Naive thymus-derived CD4-positive, alpha-beta T cell (primary cell): ENCODE data around the gene FOXJ1. TPM values are rescaled to one million over a fixed set of nuclear protein-coding genes. Genes with fewer than 3 reads are reported as not detected.

ENCODE experiments used
- ATAC-seq: fragments of 150-1000 bp; cut with Tn5 transposase; 2 replicates; pipeline ENCODE4 v1.10.0; 2021; ENCODE audit warnings: mild to moderate bottlenecking, moderate library complexity
- CTCF ChIA-PET: fragments of 350-600 bp; sonication (Branson Sonifier 250); formaldehyde crosslinking; loops from one replicate; lab custom pipeline; 2021; ENCODE audit warnings: antibody characterized with exemption; lab: Charles Lee
- POLR2A ChIA-PET: fragments of 350-600 bp; sonication (Branson Sonifier 250); formaldehyde crosslinking; loops from one replicate; lab custom pipeline; 2021; ENCODE audit warnings: antibody characterized with exemption, inconsistent platforms; lab: Charles Lee
- DNase-seq, 9 donors: peaks; one replicate each; pipeline versions ENCODE4 v3.0.0 to v3.0.0-alpha.2; 2020 to 2022; ENCODE audit warnings: mixed read lengths in 1 of 9
- H3K27ac ChIP-seq: one replicate; pipeline ENCODE4 v1.7.0; 2013; ENCODE audit warnings: mild to moderate bottlenecking, low read depth, low read length, moderate library complexity
- H3K27me3 ChIP-seq, 2 donors: one replicate each; pipeline ENCODE4 v1.7.0; 2013; ENCODE audit warnings: low read length in 2 of 2, mild to moderate bottlenecking in 2 of 2, moderate library complexity in 2 of 2; ENCODE audit not compliant: control insufficient read depth in 2 of 2, insufficient read depth in 2 of 2
- H3K36me3 ChIP-seq, 3 experiments: 1 replicate in 2 of 3; 2 replicates in 1 of 3; pipeline ENCODE4 v1.7.0; 2013; ENCODE audit warnings: low read length in 3 of 3, mild to moderate bottlenecking in 3 of 3, moderate library complexity in 1 of 3; ENCODE audit not compliant: insufficient read depth in 3 of 3, control insufficient read depth in 2 of 3
- H3K4me1 ChIP-seq, 2 donors: one replicate each; pipeline ENCODE4 v1.7.0; 2013; ENCODE audit warnings: low read length in 2 of 2, mild to moderate bottlenecking in 2 of 2, moderate library complexity in 1 of 2; ENCODE audit not compliant: control insufficient read depth in 2 of 2, insufficient read depth in 2 of 2
- H3K4me3 ChIP-seq: 2 replicates; pipeline ENCODE4 v1.7.0; 2013; ENCODE audit warnings: mild to moderate bottlenecking, low read length
- H3K9me3 ChIP-seq, 3 experiments: 1 replicate in 2 of 3; 2 replicates in 1 of 3; pipeline ENCODE4 v1.7.0; 2013; ENCODE audit warnings: low read length in 3 of 3; ENCODE audit not compliant: control insufficient read depth in 2 of 3
- H3K27ac Mint-ChIP-seq, 9 donors: one replicate each; pipeline ENCODE4 v1.8.0; 2020 to 2022; ENCODE audit warnings: mixed read lengths in 9 of 9, mild to moderate bottlenecking in 8 of 9, moderate library complexity in 5 of 9, inconsistent platforms in 2 of 9
- H3K27me3 Mint-ChIP-seq, 5 donors: one replicate each; pipeline ENCODE4 v1.8.0; 2021 to 2022; ENCODE audit warnings: mixed read lengths in 5 of 5, mild to moderate bottlenecking in 1 of 5
- H3K36me3 Mint-ChIP-seq, 5 donors: one replicate each; pipeline ENCODE4 v1.8.0; 2020 to 2022; ENCODE audit warnings: mixed read lengths in 5 of 5, mild to moderate bottlenecking in 3 of 5, inconsistent platforms in 1 of 5
- H3K4me1 Mint-ChIP-seq, 7 donors: one replicate each; pipeline ENCODE4 v1.8.0; 2020 to 2022; ENCODE audit warnings: mixed read lengths in 7 of 7, mild to moderate bottlenecking in 3 of 7, inconsistent platforms in 1 of 7
- H3K4me3 Mint-ChIP-seq, 10 donors: one replicate each; pipeline ENCODE4 v1.8.0; 2020 to 2022; ENCODE audit warnings: mild to moderate bottlenecking in 10 of 10, mixed read lengths in 10 of 10, moderate library complexity in 6 of 10, inconsistent platforms in 2 of 10
- H3K9me3 Mint-ChIP-seq, 11 donors: one replicate each; pipeline ENCODE4 v1.8.0; 2020 to 2022; ENCODE audit warnings: mixed read lengths in 11 of 11, mild to moderate bottlenecking in 4 of 11, inconsistent platforms in 1 of 11, moderate library complexity in 1 of 11
- intact Hi-C, 2 donors: fragments of 100-400 bp; cut with micrococcal nuclease; formaldehyde crosslinking; loops; one replicate each; pipeline ENCODE4 v1.15.1; 2023
- polyA plus RNA-seq, 2 donors: library from polyadenylated mRNA; unstranded; fragments of 300-500 nt; fragmentation: Illumina TruSeq; gene quantifications; one replicate each; pipeline ENCODE4 v1.2.3, GENCODE V29; 2021
- total RNA-seq, 6 experiments: library from RNA in 5 of 6; stranded (reverse) in 5 of 6; gene quantifications; 1 replicate in 5 of 6; 2 replicates in 1 of 6; pipeline ENCODE4 v1.2.3 and lab custom pipeline; 2021 to 2026

FOXJ1 gene
- total and polyA plus RNA-seq, 7 experiments from 2014 or later = 0.27 to 2.2 (median 1.4) TPM

DNA sequence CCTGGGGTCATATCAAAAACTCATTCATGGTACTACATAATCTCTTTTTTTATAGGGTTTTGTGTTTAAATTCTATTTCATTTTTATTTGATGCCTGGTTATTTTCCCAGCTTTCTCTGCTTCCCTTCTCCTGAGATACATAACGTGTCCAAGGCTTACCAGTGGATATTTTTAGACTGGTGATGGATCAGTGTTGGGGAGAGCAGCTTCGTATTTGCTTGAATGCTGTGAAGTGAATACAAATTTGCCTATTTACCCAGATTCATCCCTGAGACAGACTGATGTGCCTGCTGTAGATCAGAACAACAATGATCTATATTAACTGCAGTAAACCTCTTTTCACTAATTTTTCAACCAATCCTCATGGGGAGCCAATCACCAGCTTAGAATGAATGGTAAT lies 43.2 kb upstream of the FOXJ1 start:
- Histone ChIP-seq H3K9me3 (no peaks in the 10 kb centered on the region), H3K4me1 (peaks cover 43 to 62% of the 10 kb centered on the region in 2 donors), H3K36me3 (no peaks in the 10 kb centered on the region), H3K27me3 (no peaks in the 10 kb centered on the region), H3K4me3 (no peak overlapping the region), H3K27ac (no peak overlapping the region)
- DNase-seq (no peak), ATAC-seq (no peak)
- H3K27me3 Mint-ChIP-seq = no peaks in the 10 kb centered on the region
- peak overlapping the region in 6 of 9 donors; percentile 69 to 95 (median 86) for H3K27ac Mint-ChIP-seq
- H3K4me1 Mint-ChIP-seq = peaks cover 32 to 76% (median 64%) of the 10 kb centered on the region in 7 donors
- H3K9me3 Mint-ChIP-seq = peaks cover 0 to under 1% (median 0%) of the 10 kb centered on the region in 11 donors
- H3K36me3 Mint-ChIP-seq = peaks cover 13 to 41% (median 17%) of the 10 kb centered on the region in 5 donors
- peak overlapping the region in 2 of 10 donors; percentile 12 to 42 for H3K4me3 Mint-ChIP-seq
- intact Hi-C loops = no loop called here
- ChIA-PET CTCF (interaction anchor here (0.6 to 12.3 kb wide), 11 partner anchors 14 to 170 kb away, joined by 3 to 187 read pairs (median 4); partner anchors contain the start of genes FOXJ1 and UBALD2), POLR2A (interaction anchor here (0.6 to 11.6 kb wide), 13 partner anchors 8 to 199 kb away, joined by 3 to 240 read pairs (median 5); partner anchors contain the start of genes FOXJ1 and UBALD2)

DNA sequence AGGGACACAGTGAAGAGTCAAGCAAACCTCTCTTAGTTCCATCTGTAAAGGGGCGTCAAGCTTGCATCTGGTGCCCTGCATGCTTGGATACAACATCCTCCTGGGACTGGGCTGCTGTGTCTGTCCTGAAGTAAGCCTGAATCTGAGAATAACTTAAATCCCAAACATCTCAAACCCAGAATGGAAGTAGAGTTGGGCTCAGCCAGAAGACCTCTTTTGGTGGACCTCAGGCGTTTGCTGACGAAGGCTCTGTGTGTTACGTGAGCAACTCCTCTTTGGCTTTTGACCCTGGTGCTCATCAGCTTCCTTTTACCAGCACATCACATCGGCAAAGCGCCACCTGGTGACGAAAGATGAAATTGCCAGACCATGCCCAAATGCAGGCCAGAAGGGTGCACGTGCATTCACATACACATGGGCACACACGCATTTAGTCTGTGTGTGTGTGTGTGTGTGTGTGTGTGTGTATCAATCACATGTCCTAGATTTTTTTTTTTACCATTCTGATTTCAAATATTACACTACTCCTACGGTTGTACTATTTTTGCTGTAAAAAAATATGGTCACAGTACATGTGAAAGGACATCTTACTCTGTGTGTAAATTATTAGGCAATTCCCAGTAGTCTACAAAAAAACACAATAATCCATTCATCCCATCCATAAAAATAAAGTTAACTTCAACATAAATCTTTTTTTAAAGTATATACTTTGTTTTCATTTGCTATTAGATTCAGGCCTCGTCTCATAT lies 41.1 kb upstream of the FOXJ1 start:
- peak overlapping the region; percentile 52 for H3K27ac ChIP-seq
- H3K36me3 ChIP-seq = no peaks in the 10 kb centered on the region
- no peak overlapping the region for H3K4me3 ChIP-seq
- Mint-ChIP-seq H3K4me1 (peaks cover 33 to 78% (median 61%) of the 10 kb centered on the region in 7 donors), H3K27ac (peak overlapping the region; percentile 91 to 99 (median 96)), H3K4me3 (peak overlapping the region; percentile 11 to 77 (median 67)), H3K36me3 (peaks cover 6 to 29% (median 8%) of the 10 kb centered on the region in 5 donors), H3K9me3 (no peaks in the 10 kb centered on the region), H3K27me3 (no peaks in the 10 kb centered on the region)
- intact Hi-C loops = loop anchor here (1.0 kb wide), 7 partner anchors 10 to 168 kb away; no protein-coding TSS in a partner anchor
- CTCF ChIA-PET = interaction anchor here (0.6 to 12.3 kb wide), 18 partner anchors 10 to 189 kb away, joined by 3 to 187 read pairs (median 6); partner anchors contain the start of gene FOXJ1
- peak; percentile 84 to 94 (median 89) for DNase-seq
- H3K9me3 ChIP-seq = no peaks in the 10 kb centered on the region
- POLR2A ChIA-PET = interaction anchor here (1.2 to 11.6 kb wide), 16 partner anchors 8 to 98 kb away, joined by 3 to 240 read pairs (median 24); partner anchors contain the start of genes FOXJ1 and UBALD2
- H3K27me3 ChIP-seq = no peaks in the 10 kb centered on the region
- H3K4me1 ChIP-seq = peaks cover 33 to 63% of the 10 kb centered on the region in 2 donors
- ATAC-seq = peak; percentile 92

- H3K9me3 Mint-ChIP-seq = no peaks in the 10 kb centered on the region
- H3K27me3 ChIP-seq = no peaks in the 10 kb centered on the region
- ATAC-seq (peak; percentile 78), DNase-seq (peak in 7 of 9 donors; percentile 60 to 85 (median 80))
- ChIA-PET CTCF (interaction anchor here (0.6 to 12.3 kb wide), 29 partner anchors 9 to 407 kb away, joined by 3 to 187 read pairs (median 6); partner anchors contain the start of genes EXOC7 and FOXJ1), POLR2A (interaction anchor here (0.6 to 11.6 kb wide), 26 partner anchors 11 to 959 kb away, joined by 3 to 240 read pairs (median 6); partner anchors contain the start of genes FOXJ1, RNF157 and UBALD2)
- H3K27me3 Mint-ChIP-seq = no peaks in the 10 kb centered on the region
- peak overlapping the region; percentile 90 to 96 (median 95) for H3K27ac Mint-ChIP-seq
- peaks cover 41 to 79% (median 66%) of the 10 kb centered on the region in 7 donors for H3K4me1 Mint-ChIP-seq
- intact Hi-C loops = loop anchor here (1.0 to 2.0 kb wide), 3 partner anchors 19 to 93 kb away; partner anchors contain the start of gene FOXJ1 (in 1 of the 2)
- H3K4me3 ChIP-seq = peak overlapping the region; percentile 17
- H3K36me3 Mint-ChIP-seq = peaks cover 3 to 30% (median 11%) of the 10 kb centered on the region in 5 donors
- no peaks in the 10 kb centered on the region for H3K9me3 ChIP-seq
- peaks cover 33 to 77% of the 10 kb centered on the region in 2 donors for H3K4me1 ChIP-seq
- H3K27ac ChIP-seq = peak overlapping the region; percentile 67
- H3K4me3 Mint-ChIP-seq = peak overlapping the region; percentile 13 to 84 (median 74)
- no peaks in the 10 kb centered on the region for H3K36me3 ChIP-seq
These were observed 38.7 kb upstream of the FOXJ1 start for GRCh38 chr17:76179496-76180467.

DNA sequence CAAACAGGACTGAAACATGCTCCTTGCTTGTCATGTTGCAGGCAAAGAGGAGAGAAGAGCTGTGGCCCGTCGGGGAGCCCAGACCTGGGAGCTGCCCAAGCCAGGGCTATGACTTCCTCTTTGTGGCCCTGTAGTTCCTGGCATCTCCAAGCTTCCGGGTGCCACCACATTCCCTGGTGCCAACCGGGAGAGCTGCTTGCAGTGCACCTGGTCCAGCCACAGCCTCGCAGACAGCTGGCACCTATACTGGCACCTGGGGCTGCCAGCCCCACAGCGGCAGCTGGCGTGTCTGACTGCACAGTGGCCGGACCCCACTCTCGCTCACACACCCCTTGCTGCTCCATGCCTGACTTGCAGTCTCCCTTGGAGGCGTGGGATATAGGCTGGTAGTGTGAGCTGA lies 37.1 kb upstream of the FOXJ1 start:
- H3K4me1 Mint-ChIP-seq = peaks cover 35 to 81% (median 63%) of the 10 kb centered on the region in 7 donors
- Histone ChIP-seq H3K4me1 (peaks cover 33 to 76% of the 10 kb centered on the region in 2 donors), H3K27me3 (no peaks in the 10 kb centered on the region), H3K36me3 (no peaks in the 10 kb centered on the region), H3K9me3 (no peaks in the 10 kb centered on the region), H3K4me3 (no peak overlapping the region), H3K27ac (peak overlapping the region; percentile 67)
- peaks cover 0 to 24% (median 11%) of the 10 kb centered on the region in 5 donors for H3K36me3 Mint-ChIP-seq
- POLR2A ChIA-PET = interaction anchor here (0.8 to 11.6 kb wide), 13 partner anchors 9 to 102 kb away, joined by 4 to 240 read pairs (median 29); partner anchors contain the start of genes FOXJ1 and UBALD2
- CTCF ChIA-PET = interaction anchor here (0.7 to 12.3 kb wide), 11 partner anchors 10 to 420 kb away, joined by 3 to 187 read pairs (median 26); partner anchors contain the start of genes EXOC7 and FOXJ1
- peak overlapping the region in 7 of 10 donors; percentile 8 to 84 (median 39) for H3K4me3 Mint-ChIP-seq
- intact Hi-C loops = no loop called here
- no peaks in the 10 kb centered on the region for H3K9me3 Mint-ChIP-seq
- ATAC-seq = no peak
- H3K27ac Mint-ChIP-seq = peak overlapping the region; percentile 83 to 96 (median 95)
- no peak for DNase-seq
- H3K27me3 Mint-ChIP-seq = no peaks in the 10 kb centered on the region

- ChIA-PET CTCF (interaction anchor here (1.4 to 12.3 kb wide), 6 partner anchors 9 to 73 kb away, joined by 3 to 187 read pairs (median 53); partner anchors contain the start of genes EXOC7 and FOXJ1), POLR2A (interaction anchor here (1.2 to 11.6 kb wide), 8 partner anchors 8 to 90 kb away, joined by 4 to 240 read pairs (median 106); partner anchors contain the start of genes FOXJ1 and UBALD2)
- H3K9me3 ChIP-seq = no peaks in the 10 kb centered on the region
- H3K36me3 ChIP-seq = peaks cover 0 to under 1% (median 0%) of the 10 kb centered on the region in 3 experiments
- H3K27me3 Mint-ChIP-seq = no peaks in the 10 kb centered on the region
- peak overlapping the region in 8 of 9 donors; percentile 83 to 96 (median 94) for H3K27ac Mint-ChIP-seq
- peak overlapping the region in 3 of 10 donors; percentile 55 to 57 (median 56) for H3K4me3 Mint-ChIP-seq
- no peaks in the 10 kb centered on the region for H3K9me3 Mint-ChIP-seq
- no peaks in the 10 kb centered on the region for H3K27me3 ChIP-seq
- H3K4me3 ChIP-seq = no peak overlapping the region
- no peak for DNase-seq
- intact Hi-C loops = no loop called here
- H3K27ac ChIP-seq = peak overlapping the region; percentile 67
- ATAC-seq = no peak
- peaks cover 27 to 71% of the 10 kb centered on the region in 2 donors for H3K4me1 ChIP-seq
- peaks cover 0 to 25% (median 12%) of the 10 kb centered on the region in 5 donors for H3K36me3 Mint-ChIP-seq
- H3K4me1 Mint-ChIP-seq = peaks cover 35 to 78% (median 60%) of the 10 kb centered on the region in 7 donors
These were observed 35.9 kb upstream of the FOXJ1 start for GRCh38 chr17:76176701-76177574.
